HEK293 (cell line): ENCODE measurements around the gene ZPLD1.

Experiments used
- BCL11A ChIP-seq: fragments of 450-650 bp; formaldehyde crosslinking; IDR thresholded peaks from 2 replicates; pipeline ENCODE4 v1.5.1; 2016; ENCODE audit warnings: low read depth, missing biosample characterization, missing genetic modification characterization
- CTCF ChIP-seq: fragments of 450-650 bp; formaldehyde crosslinking; IDR thresholded peaks from 2 replicates; pipeline ENCODE4 v1.5.1; 2016; ENCODE audit warnings: missing biosample characterization, missing genetic modification characterization
- SCRT1 ChIP-seq: fragments of 450-650 bp; formaldehyde crosslinking; IDR thresholded peaks from 2 replicates; pipeline ENCODE4 v1.5.1; 2016; ENCODE audit warnings: missing biosample characterization, missing genetic modification characterization, borderline replicate concordance
- SP2 ChIP-seq: fragments of 450-650 bp; formaldehyde crosslinking; IDR thresholded peaks from 2 replicates; pipeline ENCODE4 v1.5.1; 2016; ENCODE audit warnings: missing biosample characterization, missing genetic modification characterization
- YY1 ChIP-seq: fragments of 450-650 bp; formaldehyde crosslinking; IDR thresholded peaks from 2 replicates; pipeline ENCODE4 v1.5.1; 2018; ENCODE audit warnings: missing biosample characterization, missing genetic modification characterization
- ZBTB17 ChIP-seq: fragments of 450-650 bp; formaldehyde crosslinking; IDR thresholded peaks from 2 replicates; pipeline ENCODE4 v1.5.1; 2016; ENCODE audit warnings: missing biosample characterization, missing genetic modification characterization
- ZFP41 ChIP-seq: fragments of 450-650 bp; formaldehyde crosslinking; IDR thresholded peaks from 2 replicates; pipeline ENCODE4 v1.5.1; 2016; ENCODE audit warnings: missing biosample characterization, missing genetic modification characterization, borderline replicate concordance
- ZNF121 ChIP-seq: fragments of 450-650 bp; formaldehyde crosslinking; IDR thresholded peaks from 2 replicates; pipeline ENCODE4 v1.5.1; 2016; ENCODE audit warnings: missing biosample characterization, missing genetic modification characterization
- ZNF184 ChIP-seq: fragments of 450-650 bp; IDR thresholded peaks from 2 replicates; pipeline ENCODE4 v1.5.1; 2018; ENCODE audit warnings: missing biosample characterization, mild to moderate bottlenecking, missing genetic modification characterization
- ZNF280C ChIP-seq: fragments of 450-650 bp; formaldehyde crosslinking; IDR thresholded peaks from 2 replicates; pipeline ENCODE4 v1.5.1; 2016; ENCODE audit warnings: missing biosample characterization, missing genetic modification characterization
- ZNF580 ChIP-seq: fragments of 450-650 bp; formaldehyde crosslinking; IDR thresholded peaks from 2 replicates; pipeline ENCODE4 v1.5.1; 2016; ENCODE audit warnings: missing biosample characterization, missing genetic modification characterization

GRCh38 chr3:102443021-102443420 is 8.2 kb downstream of the ZPLD1 start:
- TF ChIP-seq SCRT1 (tag by site-specific recombination) (no peak), BCL11A (no peak), SP2 (tag by site-specific recombination) (no peak), CTCF (no peak), ZNF184 (tag by site-specific recombination) (no peak), ZNF280C (tag by site-specific recombination) (no peak), ZBTB17 (tag by site-specific recombination) (no peak), ZNF580 (tag by site-specific recombination) (no peak), ZNF121 (no peak), ZFP41 (tag by site-specific recombination) (no peak), YY1 (tag by site-specific recombination) (no peak)
